SK-N-SH (cell line): Measurements from ENCODE around the gene RNU5D-1.

Source experiments
- EZH2phosphoT487 ChIP-seq: fragments of 200-600 bp; sonication (generic); IDR thresholded peaks from 2 replicates; pipeline ENCODE4 v1.6.1; 2017; ENCODE audit warnings: low read depth, mixed run types, mild to moderate bottlenecking, antibody characterized with exemption, moderate library complexity, borderline replicate concordance
- FOXM1 ChIP-seq: IDR thresholded peaks from 2 replicates; pipeline ENCODE4 v1.4.0; 2012; ENCODE audit warnings: low read depth, mild to moderate bottlenecking
- RAD21 ChIP-seq: IDR thresholded peaks from 2 replicates; pipeline ENCODE4 v1.6.1; 2012; ENCODE audit warnings: mild to moderate bottlenecking, low read length
- RFX5 ChIP-seq: IDR thresholded peaks from 2 replicates; pipeline ENCODE4 v1.6.1; 2012; ENCODE audit warnings: mild to moderate bottlenecking, improper control_type of control experiment, low read length
- RXRA ChIP-seq: IDR thresholded peaks from 2 replicates; pipeline ENCODE4 v1.4.0; 2012; ENCODE audit warnings: low read depth, mild to moderate bottlenecking, borderline replicate concordance
- TAF1 ChIP-seq: IDR thresholded peaks from 2 replicates; pipeline ENCODE4 v1.6.1; 2012; ENCODE audit warnings: low read depth, mild to moderate bottlenecking, low read length, moderate library complexity, borderline replicate concordance
- YY1 ChIP-seq: IDR thresholded peaks from 2 replicates; pipeline ENCODE4 v1.4.0; 2012; ENCODE audit warnings: low read depth, mild to moderate bottlenecking
- TF ChIP-seq, protein P1 (sequence below): fragments of 200-600 bp; sonication (generic); IDR thresholded peaks from 2 replicates; pipeline ENCODE4 v1.6.1; 2017; ENCODE audit warnings: antibody characterized with exemption, mild to moderate bottlenecking, moderate library complexity
- TF ChIP-seq, protein P2 (sequence below): IDR thresholded peaks from 2 replicates; pipeline ENCODE4 v1.4.0; 2012; ENCODE audit warnings: low read depth
- TF ChIP-seq, protein P3 (sequence below): fragments of 150-350 bp; IDR thresholded peaks from 2 replicates; pipeline ENCODE4 v1.6.1; 2017; ENCODE audit warnings: antibody characterized with exemption, low read length, low read depth, borderline replicate concordance

DNA sequence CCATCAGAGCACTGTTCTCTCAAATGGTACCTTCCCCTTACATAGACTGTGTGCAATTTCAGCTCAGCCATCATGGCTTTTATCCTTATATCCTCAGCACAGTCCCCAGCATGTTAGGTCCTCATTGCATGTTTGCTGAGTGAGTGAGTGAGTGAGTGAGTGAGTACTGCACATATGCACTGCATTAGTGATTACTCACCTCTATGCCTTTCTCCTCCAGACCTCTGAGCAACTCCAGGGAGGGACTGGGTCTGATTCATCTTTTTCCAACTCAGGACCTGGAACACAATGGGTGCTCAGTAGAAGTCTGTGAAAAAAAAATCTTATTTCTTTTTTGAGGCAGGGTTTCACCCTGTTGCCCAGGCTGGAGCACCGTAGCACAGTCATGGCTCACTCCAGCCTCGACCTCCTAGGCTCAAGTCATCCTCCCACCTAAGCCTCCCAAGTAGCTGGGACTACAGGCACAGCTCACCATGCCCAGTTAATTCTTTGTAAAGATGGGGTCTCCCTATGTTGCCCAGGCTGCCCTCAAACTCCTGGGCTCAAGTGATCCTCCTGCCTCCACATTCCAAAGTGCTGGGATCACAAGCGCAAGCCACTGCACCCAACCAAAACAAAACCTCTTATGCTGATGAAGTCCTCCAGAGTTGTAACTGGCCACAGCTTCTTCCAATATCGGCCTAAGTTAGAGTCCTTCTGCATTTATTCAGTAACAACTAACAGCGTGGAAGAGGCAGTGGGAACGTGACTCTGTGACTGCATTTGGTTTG, 23.7 kb downstream of the RNU5D-1 start:
- TF ChIP-seq, protein P1, sequence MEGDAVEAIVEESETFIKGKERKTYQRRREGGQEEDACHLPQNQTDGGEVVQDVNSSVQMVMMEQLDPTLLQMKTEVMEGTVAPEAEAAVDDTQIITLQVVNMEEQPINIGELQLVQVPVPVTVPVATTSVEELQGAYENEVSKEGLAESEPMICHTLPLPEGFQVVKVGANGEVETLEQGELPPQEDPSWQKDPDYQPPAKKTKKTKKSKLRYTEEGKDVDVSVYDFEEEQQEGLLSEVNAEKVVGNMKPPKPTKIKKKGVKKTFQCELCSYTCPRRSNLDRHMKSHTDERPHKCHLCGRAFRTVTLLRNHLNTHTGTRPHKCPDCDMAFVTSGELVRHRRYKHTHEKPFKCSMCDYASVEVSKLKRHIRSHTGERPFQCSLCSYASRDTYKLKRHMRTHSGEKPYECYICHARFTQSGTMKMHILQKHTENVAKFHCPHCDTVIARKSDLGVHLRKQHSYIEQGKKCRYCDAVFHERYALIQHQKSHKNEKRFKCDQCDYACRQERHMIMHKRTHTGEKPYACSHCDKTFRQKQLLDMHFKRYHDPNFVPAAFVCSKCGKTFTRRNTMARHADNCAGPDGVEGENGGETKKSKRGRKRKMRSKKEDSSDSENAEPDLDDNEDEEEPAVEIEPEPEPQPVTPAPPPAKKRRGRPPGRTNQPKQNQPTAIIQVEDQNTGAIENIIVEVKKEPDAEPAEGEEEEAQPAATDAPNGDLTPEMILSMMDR = no peak
- no peak for TF ChIP-seq RAD21
- TF ChIP-seq, protein P2, sequence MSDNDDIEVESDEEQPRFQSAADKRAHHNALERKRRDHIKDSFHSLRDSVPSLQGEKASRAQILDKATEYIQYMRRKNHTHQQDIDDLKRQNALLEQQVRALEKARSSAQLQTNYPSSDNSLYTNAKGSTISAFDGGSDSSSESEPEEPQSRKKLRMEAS = 0 out of 2 replicates have a peak, but pooled peaks have one; percentile 30
- no peak for TF ChIP-seq RFX5
- peak; percentile 35; the same call in 1 of the 2 replicates for TF ChIP-seq TAF1
- TF ChIP-seq EZH2phosphoT487 = no peak
- TF ChIP-seq YY1 = no peak
- TF ChIP-seq FOXM1 = no peak
- no peak for TF ChIP-seq RXRA
- TF ChIP-seq, protein P3, sequence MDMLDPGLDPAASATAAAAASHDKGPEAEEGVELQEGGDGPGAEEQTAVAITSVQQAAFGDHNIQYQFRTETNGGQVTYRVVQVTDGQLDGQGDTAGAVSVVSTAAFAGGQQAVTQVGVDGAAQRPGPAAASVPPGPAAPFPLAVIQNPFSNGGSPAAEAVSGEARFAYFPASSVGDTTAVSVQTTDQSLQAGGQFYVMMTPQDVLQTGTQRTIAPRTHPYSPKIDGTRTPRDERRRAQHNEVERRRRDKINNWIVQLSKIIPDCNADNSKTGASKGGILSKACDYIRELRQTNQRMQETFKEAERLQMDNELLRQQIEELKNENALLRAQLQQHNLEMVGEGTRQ = no peak
